Fibroblast of villous mesenchyme (primary cell): ENCODE data around the gene POLR2L. TPM values are rescaled to one million over a fixed set of nuclear protein-coding genes. Genes with fewer than 3 reads are reported as not detected.

Source experiments
- DNase-seq: peaks from one replicate; pipeline ENCODE4 v3.0.0-alpha.2; 2010; ENCODE audit warnings: low read depth
- H3K4me3 ChIP-seq: 2 replicates; pipeline ENCODE4 v1.5.1; 2011; ENCODE audit warnings: low read depth, mild to moderate bottlenecking, low read length
- total RNA-seq: library from RNA; depleted of rRNA; stranded (reverse); fragments of >200 nt; gene quantifications from 2 replicates; pipeline ENCODE4 v1.2.3, GENCODE V29; 2012
- TF ChIP-seq, protein P1 (sequence below): IDR thresholded peaks from 2 replicates; pipeline ENCODE4 v1.5.1; 2012; ENCODE audit warnings: low read depth, mild to moderate bottlenecking, low read length; ENCODE audit not compliant: insufficient read depth

The POLR2L gene
- total RNA-seq, 1 donor, result 92.4 TPM

DNA sequence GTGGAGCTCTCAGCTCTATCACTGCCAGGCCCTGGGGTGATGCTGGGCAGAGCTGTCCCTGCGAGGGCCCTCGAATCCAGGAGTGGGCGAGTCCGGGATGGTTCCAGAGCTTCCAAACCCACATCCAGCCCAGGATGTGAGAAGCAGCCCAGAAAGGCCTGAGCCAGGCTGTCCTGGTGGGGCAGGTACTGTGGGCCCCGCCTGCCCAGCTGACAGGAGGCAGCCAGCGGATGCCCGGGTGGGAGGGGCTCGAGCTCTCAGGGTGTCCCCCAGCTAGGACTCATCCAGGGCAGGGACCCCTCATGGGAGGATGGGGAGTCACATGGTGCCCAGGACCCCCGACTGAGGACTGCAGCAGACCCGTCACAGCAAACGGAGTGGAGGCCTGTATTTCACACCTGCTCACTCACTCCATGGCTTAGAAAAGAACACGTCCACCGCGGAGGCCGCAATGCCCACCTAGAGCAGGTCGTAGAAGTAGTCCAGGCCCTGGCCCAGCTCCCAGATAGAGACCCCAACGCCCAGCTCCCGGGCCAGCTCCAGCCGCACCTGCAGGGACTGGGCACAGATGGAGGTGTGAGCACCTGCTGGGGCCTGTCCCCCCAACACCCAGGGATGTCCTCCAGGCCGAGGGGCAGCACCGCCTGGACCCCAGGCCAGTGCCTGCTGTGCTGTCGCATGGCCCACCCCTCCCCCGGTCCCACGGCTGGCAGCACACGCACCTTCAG lies 27.2 kb upstream of the POLR2L start:
- H3K4me3 ChIP-seq, result no peak overlapping the region
- TF ChIP-seq, protein P1, sequence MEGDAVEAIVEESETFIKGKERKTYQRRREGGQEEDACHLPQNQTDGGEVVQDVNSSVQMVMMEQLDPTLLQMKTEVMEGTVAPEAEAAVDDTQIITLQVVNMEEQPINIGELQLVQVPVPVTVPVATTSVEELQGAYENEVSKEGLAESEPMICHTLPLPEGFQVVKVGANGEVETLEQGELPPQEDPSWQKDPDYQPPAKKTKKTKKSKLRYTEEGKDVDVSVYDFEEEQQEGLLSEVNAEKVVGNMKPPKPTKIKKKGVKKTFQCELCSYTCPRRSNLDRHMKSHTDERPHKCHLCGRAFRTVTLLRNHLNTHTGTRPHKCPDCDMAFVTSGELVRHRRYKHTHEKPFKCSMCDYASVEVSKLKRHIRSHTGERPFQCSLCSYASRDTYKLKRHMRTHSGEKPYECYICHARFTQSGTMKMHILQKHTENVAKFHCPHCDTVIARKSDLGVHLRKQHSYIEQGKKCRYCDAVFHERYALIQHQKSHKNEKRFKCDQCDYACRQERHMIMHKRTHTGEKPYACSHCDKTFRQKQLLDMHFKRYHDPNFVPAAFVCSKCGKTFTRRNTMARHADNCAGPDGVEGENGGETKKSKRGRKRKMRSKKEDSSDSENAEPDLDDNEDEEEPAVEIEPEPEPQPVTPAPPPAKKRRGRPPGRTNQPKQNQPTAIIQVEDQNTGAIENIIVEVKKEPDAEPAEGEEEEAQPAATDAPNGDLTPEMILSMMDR, result no peak
- DNase-seq, result no peak

DNA sequence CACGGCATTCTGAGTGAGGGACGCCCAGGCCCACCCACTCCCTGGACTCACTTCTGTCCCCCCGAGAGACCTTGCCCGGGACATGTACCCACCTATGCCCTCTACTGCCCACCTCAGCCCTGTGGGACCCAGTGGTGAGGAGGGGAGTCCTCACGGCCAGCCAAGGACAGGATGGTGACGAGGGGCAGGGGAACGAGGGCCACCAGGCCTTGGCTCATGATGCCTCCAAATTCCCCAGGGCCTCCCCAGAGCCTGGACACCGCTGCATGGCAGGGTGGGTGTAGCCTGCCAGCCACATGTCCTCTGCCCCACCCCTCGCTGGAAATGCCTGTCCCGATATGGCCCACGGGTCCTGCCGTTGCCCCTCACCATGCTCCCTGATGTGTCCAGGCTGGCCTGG lies 26.5 kb upstream of the POLR2L start:
- DNase-seq, result no peak
- TF ChIP-seq, protein P1, result no peak
- no peak overlapping the region for H3K4me3 ChIP-seq

DNA sequence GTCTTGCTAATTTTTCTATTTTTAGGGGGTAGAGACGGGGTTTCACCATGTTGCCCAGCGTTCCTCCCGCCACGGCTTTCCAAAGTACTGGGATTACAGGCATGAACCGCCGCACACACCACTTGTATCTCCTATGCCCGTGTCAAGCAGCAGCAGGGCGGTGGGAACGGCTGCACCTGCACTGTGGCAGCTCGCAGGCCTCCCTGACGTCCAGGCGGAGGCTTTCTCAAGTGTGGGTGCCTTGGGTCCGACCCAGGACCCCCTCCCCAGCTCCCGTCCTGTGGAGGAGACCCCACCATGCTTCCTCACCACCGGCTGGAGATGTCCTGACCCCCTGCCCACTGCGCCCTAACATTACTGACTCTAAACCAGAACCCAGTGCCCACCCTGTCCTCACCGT lies 26.1 kb upstream of the POLR2L start:
- no peak for DNase-seq
- TF ChIP-seq, protein P1, result no peak
- H3K4me3 ChIP-seq, result no peak overlapping the region

DNA sequence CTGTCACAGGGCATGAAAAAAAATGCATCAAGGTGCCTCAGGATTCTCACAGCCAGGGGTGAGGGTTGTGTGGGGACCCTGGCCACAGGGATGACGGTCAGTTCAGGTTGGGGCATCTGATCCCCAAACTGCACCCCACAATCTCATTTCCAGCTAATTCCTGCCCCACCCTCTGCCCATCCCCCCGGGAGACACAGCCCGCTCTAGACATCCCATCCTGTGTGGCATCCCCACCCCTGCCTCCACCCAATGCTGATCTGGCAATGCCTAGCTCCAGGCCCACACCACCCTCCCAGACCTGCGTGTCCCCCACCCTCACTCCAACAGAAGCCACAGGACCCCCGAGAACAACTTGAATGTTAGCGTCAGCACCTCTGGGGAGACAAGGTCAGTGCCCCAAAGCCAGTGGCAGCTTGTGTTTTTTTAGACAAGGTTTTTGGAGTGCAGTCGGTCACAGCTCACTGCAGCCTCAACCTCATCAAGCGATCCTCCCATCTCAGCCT lies 25.6 kb upstream of the POLR2L start:
- DNase-seq, result no peak
- TF ChIP-seq, protein P1, result no peak

DNA sequence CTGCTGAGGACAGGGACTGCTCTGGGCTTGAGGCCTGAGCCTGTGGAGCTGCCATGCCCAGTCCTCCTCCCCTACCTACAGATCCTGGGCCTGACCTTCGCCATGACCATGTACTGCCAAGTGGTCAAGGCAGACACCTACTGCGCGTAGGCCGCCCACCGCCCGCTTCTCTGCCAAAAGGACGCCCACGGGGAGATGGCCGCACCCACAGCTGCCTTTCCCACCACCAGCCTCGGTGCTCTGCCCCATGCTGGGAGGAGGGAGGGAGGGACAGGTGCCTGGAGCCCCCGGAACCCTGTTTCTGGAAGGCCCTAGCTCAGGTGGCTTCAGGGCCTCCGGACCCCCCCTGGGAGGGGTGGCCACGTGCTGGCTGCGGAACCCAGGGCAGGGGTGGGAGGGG lies 24.2 kb upstream of the POLR2L start:
- H3K4me3 ChIP-seq, result no peak overlapping the region
- DNase-seq, result no peak
- TF ChIP-seq, protein P1, result no peak

More for the DNA sequence above, 25.6 kb upstream of the POLR2L start:
- H3K4me3 ChIP-seq, result no peak overlapping the region

DNA sequence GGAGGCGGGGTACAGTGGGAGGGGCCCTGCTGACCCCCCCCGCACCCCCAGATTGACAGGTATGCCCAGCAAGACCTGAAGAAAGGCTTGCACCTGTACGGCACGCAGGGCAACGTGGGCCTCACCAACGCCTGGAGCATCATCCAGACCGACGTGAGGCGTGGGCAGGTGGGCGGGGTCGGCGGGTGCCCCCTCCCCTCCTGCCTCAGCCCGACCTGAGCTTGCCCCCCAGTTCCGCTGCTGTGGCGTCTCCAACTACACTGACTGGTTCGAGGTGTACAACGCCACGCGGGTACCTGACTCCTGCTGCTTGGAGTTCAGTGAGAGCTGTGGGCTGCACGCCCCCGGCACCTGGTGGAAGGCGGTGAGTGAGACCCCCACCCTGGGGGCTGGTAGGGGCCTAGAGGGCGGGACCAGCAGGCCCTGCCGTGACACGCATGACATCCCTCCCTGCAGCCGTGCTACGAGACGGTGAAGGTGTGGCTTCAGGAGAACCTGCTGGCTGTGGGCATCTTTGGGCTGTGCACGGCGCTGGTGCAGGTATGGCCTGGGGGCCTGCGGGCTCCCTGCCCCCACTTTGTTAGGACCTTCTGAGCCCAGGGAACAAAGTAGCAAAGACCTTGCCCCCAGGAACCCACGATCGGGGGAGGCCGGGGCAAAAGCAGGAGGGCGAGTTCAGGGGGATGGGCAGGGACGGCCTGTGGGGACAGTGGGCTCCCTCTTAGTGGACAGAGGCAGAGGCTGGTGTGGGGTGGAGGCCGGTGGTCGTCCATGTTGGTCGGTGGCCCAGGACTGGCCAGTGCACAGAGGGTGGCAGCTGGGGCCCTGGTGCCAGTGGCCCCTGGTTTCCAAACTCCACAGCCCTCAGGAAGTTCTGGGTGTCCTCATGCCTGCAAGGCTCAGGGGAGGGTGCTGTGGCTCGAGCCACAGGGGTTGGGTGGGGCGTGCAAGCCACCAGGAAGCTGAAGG lies 23.4 kb upstream of the POLR2L start:
- DNase-seq, result no peak
- H3K4me3 ChIP-seq, result no peak overlapping the region
- TF ChIP-seq, protein P1, result no peak
